Endometrial microvascular endothelial cells (primary cell): ENCODE results near the gene KRTAP27-1. TPM values are rescaled to one million over a fixed set of nuclear protein-coding genes. Genes with fewer than 3 reads are reported as not detected.

Experiments used
- in situ Hi-C: cut with HindIII; loops from 2 replicates; pipeline ENCODE4 v1.10.0; 2017; ENCODE audit warnings: low sequenced_read_pairs, low pct_unique_long_range_greater_than_20kb; ENCODE audit errors: inconsistent ontology term
- total RNA-seq: library from RNA; depleted of rRNA; stranded (reverse); fragments of >200 nt; gene quantifications from one replicate; pipeline ENCODE4 v1.2.3, GENCODE V29; 2015; ENCODE audit errors: inconsistent ontology term

KRTAP27-1 gene, protein sequence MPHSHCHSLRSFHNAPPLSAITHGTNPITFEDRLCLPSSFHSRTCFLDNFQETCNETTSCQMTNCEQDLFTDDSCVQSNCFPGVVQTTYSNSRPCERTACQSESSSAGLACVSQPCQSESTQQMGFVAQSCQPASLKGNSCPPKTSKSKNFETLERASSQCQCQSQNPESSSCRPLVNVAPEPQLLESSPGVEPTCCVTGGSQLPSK
- total RNA-seq = not detected

DNA sequence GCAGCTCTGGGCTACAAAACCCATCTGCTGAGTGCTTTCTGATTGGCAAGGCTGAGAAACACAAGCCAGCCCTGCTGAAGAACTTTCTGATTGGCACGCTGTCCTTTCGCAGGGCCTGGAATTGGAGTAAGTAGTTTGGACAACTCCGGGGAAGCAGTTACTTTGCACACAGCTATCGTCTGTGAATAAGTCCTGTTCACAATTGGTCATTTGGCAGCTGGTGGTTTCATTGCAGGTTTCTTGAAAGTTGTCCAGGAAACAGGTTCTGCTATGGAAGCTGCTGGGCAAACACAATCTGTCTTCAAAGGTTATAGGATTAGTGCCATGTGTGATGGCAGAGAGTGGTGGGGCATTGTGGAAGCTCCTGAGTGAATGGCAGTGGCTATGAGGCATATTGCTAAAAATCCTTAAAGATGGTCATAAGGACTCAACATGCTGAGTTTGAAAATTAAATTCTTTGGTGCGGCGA is at the start of gene KRTAP27-1:
Gene KRTAP27-1, minus strand, starts transcription at position 419 of the 469 bp plus-strand sequence. Its CDS starts 26 bp downstream, at position 393.
- in situ Hi-C loops = no loop called here

DNA sequence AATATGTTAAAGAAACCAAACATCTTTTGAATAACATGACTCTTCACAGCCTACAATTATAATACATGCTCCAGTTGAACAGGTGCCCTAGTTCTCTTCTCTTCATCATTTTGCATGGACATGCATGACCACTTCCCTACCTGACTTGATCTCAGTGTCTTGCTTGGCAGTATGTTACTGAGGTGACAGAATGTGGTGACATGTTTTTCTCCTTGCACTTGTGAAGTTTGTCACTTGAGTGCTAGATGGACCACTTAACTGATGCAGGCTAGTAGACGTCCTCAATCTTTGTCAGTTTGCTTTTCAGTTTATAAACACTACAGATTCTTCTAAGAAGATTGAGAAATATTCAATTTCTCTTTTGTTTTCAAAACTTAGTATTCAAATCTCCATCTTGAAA is 44.7 kb upstream of the KRTAP27-1 start:
- in situ Hi-C loops = no loop called here

DNA sequence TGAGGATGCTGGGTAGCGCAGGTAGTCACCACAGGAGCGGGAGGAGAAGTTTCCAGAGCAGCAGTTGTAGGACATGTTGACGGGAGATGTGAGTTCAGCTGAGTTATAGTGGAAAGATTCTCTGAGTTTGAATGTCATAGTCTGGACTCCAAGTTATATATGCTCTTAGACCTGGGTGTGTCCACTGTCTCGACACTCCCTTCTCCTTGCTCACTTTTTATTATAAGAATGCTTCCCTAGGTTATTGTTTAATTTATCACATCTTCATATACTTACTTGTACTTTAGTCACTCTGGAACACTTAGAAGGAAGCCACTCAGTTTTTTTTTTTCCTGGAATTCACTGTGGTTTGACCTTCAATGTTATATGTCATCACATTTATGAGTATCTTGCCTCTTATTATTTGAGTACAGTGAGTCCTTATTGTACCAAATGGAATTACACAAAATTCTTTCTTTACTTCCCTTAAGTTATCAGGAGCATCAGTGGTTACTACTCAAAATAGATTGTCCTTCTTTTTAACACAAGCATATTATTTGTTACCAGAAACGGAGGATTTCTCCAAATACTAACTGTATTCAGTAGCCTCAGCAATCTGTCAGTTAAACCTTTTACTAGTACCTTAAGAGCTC is 34.8 kb upstream of the KRTAP27-1 start, which contains the start of gene KRTAP13-2:
Gene KRTAP13-2, minus strand, starts transcription at position 133 of the 632 bp plus-strand sequence. Its CDS starts 58 bp downstream, at position 75.
- in situ Hi-C loops = no loop called here

DNA sequence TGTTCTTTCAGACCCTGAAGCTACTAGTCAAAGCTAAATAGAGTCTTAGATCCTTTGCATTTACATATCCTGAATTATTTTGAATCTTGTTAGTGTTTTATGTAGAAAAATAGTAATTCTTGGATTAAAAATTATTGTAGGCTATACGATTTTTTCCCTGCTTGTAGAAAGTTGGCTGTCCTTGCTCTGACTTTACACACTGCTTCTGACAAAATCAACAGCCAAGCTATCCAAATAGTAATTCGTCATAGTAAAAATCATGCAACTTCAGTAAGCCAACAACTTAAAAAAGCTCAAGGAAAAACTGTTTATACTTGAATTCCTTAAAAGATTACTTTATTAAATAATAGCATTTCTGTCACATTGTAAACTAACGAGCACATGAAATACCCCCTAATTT is 18.4 kb upstream of the KRTAP27-1 start:
- in situ Hi-C loops = no loop called here

DNA sequence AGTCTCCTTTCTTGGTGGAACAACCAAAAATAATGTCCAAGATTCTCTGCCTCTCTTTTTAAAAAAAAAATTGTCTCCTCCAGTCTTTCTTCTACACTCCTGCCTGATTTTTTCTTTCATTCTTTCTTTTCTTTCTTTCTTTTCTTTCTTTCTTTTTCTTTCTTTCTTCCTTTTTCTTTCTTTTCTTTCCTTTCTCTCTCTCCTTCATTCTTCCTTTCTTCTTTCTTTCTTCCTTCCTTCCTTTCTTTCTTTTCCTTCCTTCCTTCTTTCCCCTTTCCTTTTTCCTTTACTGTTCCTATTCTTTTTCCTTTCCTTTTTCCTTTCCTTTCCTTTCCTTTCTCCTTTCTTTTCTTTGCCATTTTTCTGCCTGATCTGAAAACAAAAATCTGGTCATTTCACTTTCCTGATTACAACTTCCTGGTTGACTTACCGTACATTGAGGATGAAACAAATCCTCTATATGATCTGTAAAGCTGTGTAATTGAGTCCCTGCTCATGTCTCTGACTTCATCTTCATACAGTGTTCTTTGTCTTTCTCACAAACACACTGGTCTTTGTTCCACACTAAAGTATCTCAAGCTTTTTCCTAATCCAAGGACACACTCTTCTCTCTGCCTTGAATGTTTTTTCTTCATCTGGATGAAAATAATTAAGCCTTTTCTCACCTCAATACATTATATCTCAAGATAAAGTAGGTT is 17.0 kb upstream of the KRTAP27-1 start:
- in situ Hi-C loops = no loop called here

DNA sequence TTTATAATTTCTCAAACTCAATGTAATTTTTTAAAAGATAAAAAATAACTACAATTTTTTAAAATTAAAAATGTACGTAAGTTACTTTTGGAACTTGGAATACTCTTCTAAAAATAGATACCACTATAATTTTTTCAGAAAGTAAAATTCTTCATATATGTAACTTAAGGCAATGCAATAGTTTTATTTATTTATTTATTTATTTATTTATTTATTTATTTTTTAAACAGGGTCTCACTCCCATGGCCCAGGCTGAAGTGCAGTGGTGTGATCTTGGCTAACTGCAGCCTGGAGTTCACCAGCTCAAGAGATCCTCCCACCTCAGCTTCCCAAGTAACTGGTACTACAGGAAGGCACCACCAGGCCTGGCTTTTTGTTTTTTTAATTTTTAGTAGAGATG is 14.0 kb upstream of the KRTAP27-1 start:
- in situ Hi-C loops = no loop called here

DNA sequence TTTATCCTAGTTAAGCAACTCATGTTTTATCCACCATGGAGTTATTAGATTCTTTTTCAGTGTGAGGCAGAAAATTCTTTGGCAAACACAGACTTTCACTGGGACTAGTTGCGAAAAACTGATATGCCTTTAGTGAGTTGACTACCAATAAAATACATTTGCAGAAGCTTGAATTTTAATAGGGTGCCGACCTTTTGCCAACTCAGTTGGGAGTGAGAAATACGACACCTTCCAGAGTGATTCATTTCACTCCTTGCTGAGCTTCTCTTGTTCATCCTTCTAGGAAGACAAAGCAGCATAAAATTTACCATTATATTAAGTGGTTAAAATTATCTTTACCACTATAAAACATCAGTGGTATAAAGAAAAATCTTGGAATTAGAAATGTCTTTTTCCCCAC is 12.1 kb upstream of the KRTAP27-1 start:
- in situ Hi-C loops = no loop called here

DNA sequence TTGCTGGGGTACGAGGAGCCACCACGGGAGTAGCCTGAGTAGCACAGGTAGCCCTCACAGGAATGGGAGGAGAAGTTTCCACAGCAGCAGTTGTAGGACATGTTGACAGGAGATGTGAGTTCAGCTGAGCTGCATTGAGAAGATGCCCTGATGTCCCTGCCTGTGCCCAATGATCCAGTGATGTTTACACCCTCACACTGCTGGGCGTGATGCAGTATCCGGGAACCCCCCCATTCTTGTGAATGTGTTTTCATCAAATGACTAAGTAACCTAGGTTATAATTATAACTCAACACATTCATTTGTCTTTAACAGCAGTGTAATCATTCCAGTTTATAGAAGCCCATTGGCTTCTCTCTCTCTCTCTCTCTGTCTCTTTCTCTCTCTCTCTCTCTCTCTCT is 11.0 kb upstream of the KRTAP27-1 start, which contains the start of gene KRTAP23-1:
Gene KRTAP23-1, minus strand, starts transcription at position 101 of the 400 bp plus-strand sequence. Its CDS starts 0 bp downstream, at position 101.
- in situ Hi-C loops = no loop called here

DNA sequence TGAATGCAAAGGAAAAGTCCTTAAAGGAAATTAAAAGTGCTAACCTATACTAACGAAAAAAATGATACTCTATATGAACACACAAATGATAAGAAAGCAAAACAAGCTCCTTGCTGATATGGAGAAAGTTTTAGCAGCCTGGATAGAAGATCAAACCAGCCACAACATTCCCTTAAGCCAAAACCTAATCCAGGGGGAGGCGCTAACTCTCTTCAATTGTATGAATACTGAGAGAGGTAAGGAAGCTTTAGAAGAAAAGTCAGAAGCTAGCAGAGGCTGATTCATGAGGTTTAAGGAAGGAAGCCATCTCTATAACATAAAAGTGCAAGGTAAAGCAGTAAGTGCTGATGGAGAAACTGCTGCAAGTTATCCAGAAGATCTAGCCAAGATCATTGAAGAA is 7.5 kb upstream of the KRTAP27-1 start:
- in situ Hi-C loops = no loop called here

DNA sequence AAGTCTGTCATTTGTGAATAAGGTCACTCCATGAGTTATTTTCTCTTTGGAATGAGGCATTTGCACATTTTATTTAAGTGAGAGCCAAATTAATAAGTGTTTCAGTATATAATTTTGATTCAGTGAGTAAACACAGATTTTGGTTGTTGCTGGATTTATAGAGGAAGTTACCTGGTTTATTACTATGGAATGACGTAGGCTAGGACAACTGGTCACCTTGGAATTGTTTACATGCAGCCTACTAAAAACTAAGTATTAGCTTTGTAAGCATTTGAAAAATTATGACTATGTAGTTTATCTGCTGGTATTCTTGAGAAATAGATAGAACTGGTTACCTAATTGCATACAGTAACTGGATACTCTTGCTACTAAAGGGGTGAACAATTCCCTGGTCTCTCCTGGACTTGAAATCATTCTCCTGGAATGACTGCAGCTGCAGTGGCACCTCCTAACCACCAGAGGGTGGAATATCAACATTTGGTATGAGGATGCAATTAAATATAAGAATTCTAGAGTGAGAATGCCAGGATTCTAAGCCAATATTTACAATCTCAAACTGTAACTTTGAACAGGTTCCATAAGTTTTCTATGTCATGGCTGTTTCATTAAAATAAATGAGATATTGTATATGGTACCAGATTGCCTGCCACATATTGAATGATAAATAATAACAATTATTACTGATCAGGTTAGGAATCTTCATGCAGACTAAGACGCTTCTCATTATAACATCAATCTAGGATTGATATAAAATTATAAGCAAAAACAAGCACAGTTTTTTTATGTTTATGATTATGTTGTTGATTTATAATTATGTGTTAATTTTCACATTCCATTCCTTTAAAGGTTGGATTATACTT is 3.5 kb upstream of the KRTAP27-1 start:
- in situ Hi-C loops = no loop called here

DNA sequence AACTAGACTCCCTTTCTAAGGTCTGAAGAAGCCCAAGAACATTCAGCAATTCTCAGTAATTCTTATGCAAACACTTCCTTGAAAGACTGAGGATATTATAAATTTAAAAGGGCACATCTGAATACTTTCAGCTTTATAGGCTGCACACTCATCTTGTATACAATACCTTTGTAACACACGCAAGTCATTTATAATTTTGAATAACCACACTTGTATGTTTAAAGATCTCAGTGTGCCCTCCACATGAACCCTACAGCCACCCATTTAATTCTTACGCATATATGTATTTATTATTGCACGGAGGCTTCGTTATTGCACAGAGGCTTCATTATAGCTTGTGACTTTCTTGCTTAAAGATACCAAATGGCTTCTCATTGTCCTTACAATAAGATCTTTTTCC is 1.2 kb upstream of the KRTAP27-1 start:
- in situ Hi-C loops = no loop called here

DNA sequence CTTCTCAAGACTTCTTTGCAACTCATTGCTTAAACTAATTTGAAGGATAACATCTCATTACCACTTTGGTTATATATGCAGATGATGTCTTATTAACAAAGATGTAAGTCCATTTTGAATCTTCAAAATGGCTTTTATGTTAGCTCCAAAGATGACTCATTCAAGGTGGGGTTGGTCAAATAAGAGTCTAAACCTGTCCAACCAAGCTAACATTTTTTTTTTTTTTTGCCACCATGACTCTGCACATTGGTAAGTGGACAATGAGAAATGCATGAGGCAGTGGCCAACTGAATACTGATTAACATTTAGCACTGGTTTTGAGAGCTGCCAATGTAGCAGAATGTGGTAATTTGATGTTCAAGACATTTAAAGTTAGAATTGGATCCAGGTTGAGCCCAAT is 278 bp upstream of the KRTAP27-1 start:
- in situ Hi-C loops = no loop called here

DNA sequence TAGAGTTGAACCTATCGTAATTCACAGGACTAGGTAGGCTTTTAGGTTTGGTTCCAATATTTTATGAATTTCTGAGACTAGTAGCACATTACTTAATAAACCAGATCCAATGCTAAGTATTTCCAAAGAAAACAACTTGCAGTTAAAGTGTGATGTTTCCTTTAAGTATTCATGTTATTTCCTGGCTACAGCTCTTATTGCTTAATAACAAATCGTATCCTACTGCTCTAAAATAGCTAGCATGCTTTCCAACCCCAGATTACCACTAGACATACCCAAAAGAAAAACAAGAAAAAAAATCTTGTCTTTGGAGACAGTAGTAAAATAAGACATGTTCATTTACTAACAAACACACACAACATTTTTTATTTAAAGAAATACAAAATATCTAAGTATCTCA is 898 bp downstream of the KRTAP27-1 start:
- in situ Hi-C loops = no loop called here

DNA sequence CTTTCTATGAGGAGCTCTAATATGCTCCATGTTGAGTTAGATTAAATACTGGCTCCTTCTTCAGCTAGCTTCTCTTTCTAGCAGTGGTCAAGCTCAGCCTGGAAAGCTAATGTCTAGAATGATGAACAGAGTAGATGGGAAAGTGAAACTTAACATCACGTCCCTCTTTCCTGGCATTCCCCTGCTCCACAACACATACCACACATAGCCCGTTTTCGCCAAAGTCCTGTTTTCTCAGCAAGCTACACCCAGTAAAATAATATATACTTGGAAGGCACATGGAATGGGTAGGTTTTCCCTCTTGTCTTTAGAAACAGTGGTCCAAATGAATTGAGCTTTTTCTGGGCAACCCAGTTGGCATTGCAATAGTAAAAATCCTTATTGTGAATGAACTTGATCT is 3.8 kb downstream of the KRTAP27-1 start:
- in situ Hi-C loops = no loop called here

DNA sequence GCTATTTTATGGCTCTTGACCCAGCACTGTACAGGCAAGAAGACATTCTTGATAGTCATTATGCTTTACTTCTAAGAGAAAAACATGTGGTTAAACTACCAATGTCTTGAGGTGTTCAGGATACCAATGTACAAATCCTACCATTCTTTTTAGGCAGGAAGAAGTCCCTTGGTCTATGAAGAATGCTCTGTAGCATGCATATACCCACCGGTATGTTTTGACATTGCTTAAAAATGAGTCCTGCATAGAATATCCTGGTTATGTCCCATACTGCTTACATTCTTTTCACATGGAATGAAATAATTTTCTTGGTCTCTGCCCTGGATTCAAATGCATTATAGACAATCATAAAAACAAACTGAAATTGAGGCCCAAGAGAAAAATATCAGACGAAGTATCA is 4.8 kb downstream of the KRTAP27-1 start:
- in situ Hi-C loops = no loop called here

DNA sequence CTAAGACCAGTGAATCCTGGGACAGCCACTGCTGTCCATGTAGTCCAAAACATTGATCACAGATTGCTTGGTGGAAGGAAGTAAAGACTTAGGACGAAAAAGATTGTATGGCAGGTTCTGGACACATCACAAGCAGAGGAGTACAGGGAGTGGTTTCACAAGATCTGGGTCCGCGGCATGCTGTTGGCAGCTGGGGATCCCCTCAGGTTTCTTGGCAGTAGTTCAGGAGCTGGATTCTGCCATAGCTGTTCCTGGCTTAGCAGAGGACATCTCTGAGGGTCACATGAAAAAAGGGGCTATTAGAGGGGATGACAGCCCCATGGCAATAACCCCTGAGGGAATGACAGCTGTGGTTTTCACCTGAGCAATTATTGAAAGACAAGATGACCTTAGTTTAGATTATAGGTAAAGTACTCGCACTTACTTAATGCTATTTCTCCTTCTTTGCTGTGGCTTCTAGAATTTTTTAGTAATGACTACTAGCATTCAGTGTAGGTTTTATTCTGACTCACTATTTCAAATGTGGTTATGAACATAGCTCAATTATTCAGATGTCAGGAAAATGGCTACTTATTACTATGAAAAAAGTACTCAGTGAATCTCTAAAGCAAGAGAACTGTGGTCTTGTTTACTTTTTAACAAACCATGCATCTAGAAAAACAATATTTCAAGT is 8.2 kb downstream of the KRTAP27-1 start:
- in situ Hi-C loops = no loop called here

DNA sequence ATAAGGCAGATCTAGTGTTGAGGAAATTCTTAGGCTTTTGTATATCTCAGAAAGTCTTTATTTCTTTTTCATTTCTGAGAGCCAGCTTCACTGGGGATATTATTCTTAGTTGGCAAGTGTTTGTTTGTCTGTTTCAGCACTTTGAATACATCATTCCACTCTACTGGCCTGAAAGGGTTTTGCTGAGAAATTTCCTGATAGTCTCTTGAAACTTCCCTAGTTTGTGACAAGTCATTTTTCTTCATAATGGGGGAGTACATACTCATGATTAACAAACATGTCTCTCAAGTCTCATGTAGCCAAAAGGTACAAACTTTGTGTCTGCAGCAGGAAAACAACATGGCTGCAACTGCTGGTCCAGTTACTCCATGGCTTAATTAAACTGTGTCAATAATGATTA is 11.1 kb downstream of the KRTAP27-1 start:
- in situ Hi-C loops = no loop called here

DNA sequence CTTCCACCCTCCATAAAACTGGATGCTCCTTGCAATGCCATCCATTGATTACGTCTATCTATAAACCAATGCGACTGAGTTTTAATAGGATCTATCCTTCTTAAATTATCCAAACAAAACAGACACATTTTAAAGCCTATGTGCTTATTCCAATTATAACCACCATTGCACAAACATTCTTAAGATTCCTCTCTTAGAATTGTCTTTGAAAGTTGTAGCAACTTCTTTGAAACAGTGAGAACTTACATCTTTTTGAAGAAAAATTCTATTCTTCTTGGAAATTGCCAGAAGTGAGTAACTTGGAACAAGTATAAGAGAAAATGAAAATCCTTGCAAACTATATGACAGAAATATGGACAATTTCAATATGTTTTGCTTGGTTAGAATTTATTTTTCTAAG is 17.3 kb downstream of the KRTAP27-1 start, which contains the start of gene KRTAP26-1:
Gene KRTAP26-1, minus strand, starts transcription at position 101 of the 400 bp plus-strand sequence. CDS start 280 bp downstream, outside the sequence.
- in situ Hi-C loops = no loop called here
